ENCODE measurements around the gene SMIM23.

DNA sequence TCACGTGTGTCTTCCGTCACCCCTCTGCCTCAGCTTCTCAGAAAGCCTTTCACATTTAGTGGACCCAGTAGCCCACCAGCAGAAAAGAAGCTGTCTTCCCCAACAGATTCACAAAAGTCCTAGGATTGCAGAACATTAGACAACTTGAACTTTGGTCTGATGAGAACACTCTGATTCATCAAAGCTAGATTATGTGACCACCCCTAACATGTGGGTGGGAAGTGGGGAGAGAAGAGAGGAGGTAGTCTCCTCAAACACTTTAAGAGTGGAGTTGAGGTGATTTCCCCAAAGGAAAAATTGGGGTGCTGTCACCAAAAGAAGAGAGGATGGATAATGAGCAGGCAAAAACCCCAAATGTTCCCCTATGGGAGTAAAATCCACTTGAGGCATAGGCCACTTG is 41.4 kb upstream of the SMIM23 start:
- TF ChIP-seq HOXD13 (CRISPR knock-in tag; IDR thresholded peaks at IDR 0.05; ENCODE audit: borderline replicate concordance) (no peak), ZBTB8A (tag by site-specific recombination; IDR thresholded peaks at IDR 0.05) (no peak), TCF7L2 (IDR thresholded peaks at IDR 0.05; ENCODE audit: borderline replicate concordance, low read depth, low read length) (no peak), ZNF624 (tag by site-specific recombination; IDR thresholded peaks at IDR 0.05) (no peak), MEIS1 (CRISPR knock-in tag; IDR thresholded peaks at IDR 0.05; ENCODE audit: borderline replicate concordance) (no peak), ZEB2 (tag by site-specific recombination; IDR thresholded peaks at IDR 0.05) (no peak), ZNF324 (tag by site-specific recombination; IDR thresholded peaks at IDR 0.05) (no peak), KLF16 (tag by site-specific recombination; IDR thresholded peaks at IDR 0.05) (no peak), ZBTB7A (tag by site-specific recombination; IDR thresholded peaks at IDR 0.05; ENCODE audit: low read depth) (no peak), ZNF76 (tag by site-specific recombination; IDR thresholded peaks at IDR 0.05; ENCODE audit: borderline replicate concordance, low read depth) (no peak), ZNF239 (tag by site-specific recombination; IDR thresholded peaks at IDR 0.05) (no peak)
- TF ChIP-seq, protein P1, sequence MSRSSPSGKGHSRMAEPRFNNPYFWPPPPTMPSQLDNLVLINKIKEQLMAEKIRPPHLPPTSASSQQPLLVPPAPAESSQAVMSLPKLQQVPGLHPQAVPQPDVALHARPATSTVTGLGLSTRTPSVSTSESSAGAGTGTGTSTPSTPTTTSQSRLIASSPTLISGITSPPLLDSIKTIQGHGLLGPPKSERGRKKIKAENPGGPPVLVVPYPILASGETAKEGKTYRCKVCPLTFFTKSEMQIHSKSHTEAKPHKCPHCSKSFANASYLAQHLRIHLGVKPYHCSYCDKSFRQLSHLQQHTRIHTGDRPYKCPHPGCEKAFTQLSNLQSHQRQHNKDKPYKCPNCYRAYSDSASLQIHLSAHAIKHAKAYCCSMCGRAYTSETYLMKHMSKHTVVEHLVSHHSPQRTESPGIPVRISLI (tag by site-specific recombination; IDR thresholded peaks at IDR 0.05): no peak
- TF ChIP-seq, protein P2, sequence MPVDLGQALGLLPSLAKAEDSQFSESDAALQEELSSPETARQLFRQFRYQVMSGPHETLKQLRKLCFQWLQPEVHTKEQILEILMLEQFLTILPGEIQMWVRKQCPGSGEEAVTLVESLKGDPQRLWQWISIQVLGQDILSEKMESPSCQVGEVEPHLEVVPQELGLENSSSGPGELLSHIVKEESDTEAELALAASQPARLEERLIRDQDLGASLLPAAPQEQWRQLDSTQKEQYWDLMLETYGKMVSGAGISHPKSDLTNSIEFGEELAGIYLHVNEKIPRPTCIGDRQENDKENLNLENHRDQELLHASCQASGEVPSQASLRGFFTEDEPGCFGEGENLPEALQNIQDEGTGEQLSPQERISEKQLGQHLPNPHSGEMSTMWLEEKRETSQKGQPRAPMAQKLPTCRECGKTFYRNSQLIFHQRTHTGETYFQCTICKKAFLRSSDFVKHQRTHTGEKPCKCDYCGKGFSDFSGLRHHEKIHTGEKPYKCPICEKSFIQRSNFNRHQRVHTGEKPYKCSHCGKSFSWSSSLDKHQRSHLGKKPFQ (tag by site-specific recombination; IDR thresholded peaks at IDR 0.05): no peak
- TF ChIP-seq, protein P3, sequence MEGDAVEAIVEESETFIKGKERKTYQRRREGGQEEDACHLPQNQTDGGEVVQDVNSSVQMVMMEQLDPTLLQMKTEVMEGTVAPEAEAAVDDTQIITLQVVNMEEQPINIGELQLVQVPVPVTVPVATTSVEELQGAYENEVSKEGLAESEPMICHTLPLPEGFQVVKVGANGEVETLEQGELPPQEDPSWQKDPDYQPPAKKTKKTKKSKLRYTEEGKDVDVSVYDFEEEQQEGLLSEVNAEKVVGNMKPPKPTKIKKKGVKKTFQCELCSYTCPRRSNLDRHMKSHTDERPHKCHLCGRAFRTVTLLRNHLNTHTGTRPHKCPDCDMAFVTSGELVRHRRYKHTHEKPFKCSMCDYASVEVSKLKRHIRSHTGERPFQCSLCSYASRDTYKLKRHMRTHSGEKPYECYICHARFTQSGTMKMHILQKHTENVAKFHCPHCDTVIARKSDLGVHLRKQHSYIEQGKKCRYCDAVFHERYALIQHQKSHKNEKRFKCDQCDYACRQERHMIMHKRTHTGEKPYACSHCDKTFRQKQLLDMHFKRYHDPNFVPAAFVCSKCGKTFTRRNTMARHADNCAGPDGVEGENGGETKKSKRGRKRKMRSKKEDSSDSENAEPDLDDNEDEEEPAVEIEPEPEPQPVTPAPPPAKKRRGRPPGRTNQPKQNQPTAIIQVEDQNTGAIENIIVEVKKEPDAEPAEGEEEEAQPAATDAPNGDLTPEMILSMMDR (tag by site-specific recombination; IDR thresholded peaks at IDR 0.05): no peak

All from HEK293 (cell line).